GM18519 (cell line): ENCODE results near the gene ARG1.
"Not testable (repeated sequence)": the region's sequence is repeated elsewhere in the genome, so short reads cannot be mapped to it uniquely, and the experiment has no call there.

ENCODE experiments used
- ATAC-seq: cut with Tn5 transposase; IDR thresholded peaks from one replicate; pipeline ENCODE4 v1.9.1; 2021; ENCODE audit warnings: mild to moderate bottlenecking, moderate library complexity; ENCODE audit not compliant: unreplicated experiment, low FRiP score

Gene ARG1

GRCh38 chr6:131572686-131573415 is at the start of gene ARG1:
TSS of gene ARG1 (plus strand) at chr6:131573226. CDS start at chr6:131573283, 57 bp downstream.
- ATAC-seq: no peak

GRCh38 chr6:131523988-131524673 is 48.9 kb upstream of the ARG1 start:
- ATAC-seq: no peak

GRCh38 chr6:131524695-131525336 is 48.2 kb upstream of the ARG1 start:
- ATAC-seq: no peak

GRCh38 chr6:131530936-131531335 is 42.1 kb upstream of the ARG1 start:
- ATAC-seq: not testable (repeated sequence)

GRCh38 chr6:131531681-131532080 is 41.3 kb upstream of the ARG1 start:
- ATAC-seq: not testable (repeated sequence)

GRCh38 chr6:131532580-131533039 is 40.4 kb upstream of the ARG1 start:
- ATAC-seq: peak; percentile 89

GRCh38 chr6:131538615-131539014 is 34.4 kb upstream of the ARG1 start:
- ATAC-seq: not testable (repeated sequence)

GRCh38 chr6:131545317-131545716 is 27.7 kb upstream of the ARG1 start:
- ATAC-seq: no peak

GRCh38 chr6:131547488-131547887 is 25.5 kb upstream of the ARG1 start:
- no peak for ATAC-seq

GRCh38 chr6:131548441-131548840 is 24.6 kb upstream of the ARG1 start:
- ATAC-seq: no peak

- no peak for ATAC-seq
These were observed 23.2 kb upstream of the ARG1 start for GRCh38 chr6:131549811-131550210.

- ATAC-seq: no peak
These were observed 21.1 kb upstream of the ARG1 start for GRCh38 chr6:131551902-131552301.

GRCh38 chr6:131552572-131552971 is 20.5 kb upstream of the ARG1 start:
- ATAC-seq: no peak

GRCh38 chr6:131555992-131556391 is 17.0 kb upstream of the ARG1 start:
- ATAC-seq: no peak

- ATAC-seq: no peak
These were observed 14.1 kb upstream of the ARG1 start for GRCh38 chr6:131558922-131559321.

GRCh38 chr6:131561925-131562707 is 10.9 kb upstream of the ARG1 start:
- ATAC-seq: no peak

- no peak for ATAC-seq
These were observed 8.0 kb upstream of the ARG1 start for GRCh38 chr6:131565056-131565455.

GRCh38 chr6:131568726-131569125 is 4.3 kb upstream of the ARG1 start:
- ATAC-seq: no peak

- no peak for ATAC-seq
These were observed 1.1 kb downstream of the ARG1 start for GRCh38 chr6:131574133-131574532.

- ATAC-seq: no peak
These were observed 1.7 kb downstream of the ARG1 start for GRCh38 chr6:131574686-131575085.
